ENCODE data around the gene GGNBP2. TPM values are rescaled to one million over a fixed set of nuclear protein-coding genes. Genes with fewer than 3 reads are reported as not detected.

Gene GGNBP2
- total and polyA plus RNA-seq, 2 of the 8 experiments (the other 6 are each of a cell fraction or from before 2014, with no cell fraction given): 29.2 to 35.8 TPM

GRCh38 chr17:36599546-36600250 lies 55.0 kb downstream of the GGNBP2 start (continued):
- TF ChIP-seq ATF3 (IDR thresholded peaks at IDR 0.05; ENCODE audit: insufficient read depth, low read depth, low read length) (no peak), E2F6 (IDR thresholded peaks at IDR 0.05) (no peak), ZNF274 (IDR thresholded peaks at IDR 0.05; ENCODE audit: borderline replicate concordance, extremely low read depth, low read length) (no peak), SP1 (IDR thresholded peaks at IDR 0.05; ENCODE audit: low read depth, low read length) (no peak), CHD7 (IDR thresholded peaks at IDR 0.05; ENCODE audit: insufficient replicate concordance, low read length) (no peak)
